ENCODE measurements around the gene SAMD7. TPM values are rescaled to one million over a fixed set of nuclear protein-coding genes. Genes with fewer than 3 reads are reported as not detected.

SAMD7 gene
- total RNA-seq, 4 donors from 2014 or later = not detected

GRCh38 chr3:169867584-169868210 is 43.7 kb upstream of the SAMD7 start:
- no peak for ATAC-seq

GRCh38 chr3:169868369-169868768 is 43.0 kb upstream of the SAMD7 start:
- Histone ChIP-seq H3K9me3 (no peaks in the 10 kb centered on the region), H3K36me3 (no peaks in the 10 kb centered on the region), H3K27me3 (no peaks in the 10 kb centered on the region), H3K4me1 (peaks cover 0 to 3% (median 0%) of the 10 kb centered on the region in 3 donors), H3K27ac (no peak overlapping the region), H3K4me3 (no peak overlapping the region)
- no peak for ATAC-seq
- 63 to 67% methylated on average over 2 of the region's 2 CpGs for WGBS, 2 donors (ENCODE audit: low coverage in 1 of 2)
- TF ChIP-seq EP300 (IDR thresholded peaks at IDR 0.05) (no peak), POLR2AphosphoS5 (IDR thresholded peaks at IDR 0.05) (no peak), CTCF (IDR thresholded peaks at IDR 0.05) (no peak), POLR2A (IDR thresholded peaks at IDR 0.05) (no peak)

More at GRCh38 chr3:169867584-169868210, 43.7 kb upstream of the SAMD7 start:
- no peaks in the 10 kb centered on the region for H3K9me3 ChIP-seq
- no peak overlapping the region for H3K4me3 ChIP-seq
- WGBS, 2 donors (ENCODE audit: low coverage in 1 of 2) = 84 to 94% methylated on average over 3 of the region's 3 CpGs
- H3K4me1 ChIP-seq = peaks cover 0 to 4% (median 0%) of the 10 kb centered on the region in 3 donors
- no peaks in the 10 kb centered on the region for H3K36me3 ChIP-seq
- TF ChIP-seq EP300 (IDR thresholded peaks at IDR 0.05) (no peak), CTCF (IDR thresholded peaks at IDR 0.05) (no peak), POLR2A (IDR thresholded peaks at IDR 0.05) (no peak), POLR2AphosphoS5 (IDR thresholded peaks at IDR 0.05) (no peak)
- no peaks in the 10 kb centered on the region for H3K27me3 ChIP-seq
- no peak overlapping the region for H3K27ac ChIP-seq

GRCh38 chr3:169869484-169870220 is 41.7 kb upstream of the SAMD7 start, which contains the start of gene LRRC31:
TSS of gene LRRC31 (minus strand) at chr3:169869935. CDS start at chr3:169869807, 128 bp downstream.
- TF ChIP-seq EP300 (IDR thresholded peaks at IDR 0.05) = no peak
- TF ChIP-seq CTCF (IDR thresholded peaks at IDR 0.05) = no peak
- no peak for TF ChIP-seq POLR2A (IDR thresholded peaks at IDR 0.05)
- H3K9me3 ChIP-seq = no peaks in the 10 kb centered on the region
- H3K27me3 ChIP-seq = no peaks in the 10 kb centered on the region
- H3K36me3 ChIP-seq = no peaks in the 10 kb centered on the region
- no peak for ATAC-seq
- no peak within 1 kb of the TSS for H3K27ac ChIP-seq
- 73 to 88% methylated on average over 2 of the region's 2 CpGs for WGBS, 2 donors (ENCODE audit: low coverage in 1 of 2)
- H3K4me1 ChIP-seq = no peaks in the 10 kb centered on the region
- H3K4me3 ChIP-seq = no peak within 1 kb of the TSS

GRCh38 chr3:169871129-169871886 is 40.1 kb upstream of the SAMD7 start:
- Histone ChIP-seq H3K27me3 (no peaks in the 10 kb centered on the region), H3K4me1 (no peaks in the 10 kb centered on the region), H3K27ac (no peak overlapping the region), H3K9me3 (no peaks in the 10 kb centered on the region), H3K4me3 (no peak overlapping the region), H3K36me3 (no peaks in the 10 kb centered on the region)
- WGBS, 2 donors (ENCODE audit: low coverage in 1 of 2) = 58 to 100% methylated on average over 1 to 2 of the region's 2 CpGs
- TF ChIP-seq EP300 (IDR thresholded peaks at IDR 0.05) = no peak
- no peak for TF ChIP-seq POLR2AphosphoS5 (IDR thresholded peaks at IDR 0.05)
- TF ChIP-seq POLR2A (IDR thresholded peaks at IDR 0.05) = no peak
- TF ChIP-seq CTCF (IDR thresholded peaks at IDR 0.05) = no peak
- ATAC-seq = no peak
